ENCODE measurements around the gene P2RX4. TPM values are rescaled to one million over a fixed set of nuclear protein-coding genes. Genes with fewer than 3 reads are reported as not detected.

Gene P2RX4
- total RNA-seq, 1 experiment from 2014 or later = 8.1 TPM

GRCh38 chr12:121241156-121241970 is 31.4 kb downstream of the P2RX4 start:
- Mint-ChIP-seq H3K4me3 (ENCODE audit: unreplicated experiment) (no peak overlapping the region), H3K9me3 (ENCODE audit: unreplicated experiment) (no peaks in the 10 kb centered on the region)
- CTCF ChIA-PET = interaction anchor here (0.6 kb wide), 1 partner anchor 793 kb away, joined by 3 read pairs; no protein-coding TSS in a partner anchor

GRCh38 chr12:121245031-121245430 is 35.1 kb downstream of the P2RX4 start:
- Mint-ChIP-seq H3K4me3 (ENCODE audit: unreplicated experiment) (no peak overlapping the region), H3K4me1 (ENCODE audit: insufficient read depth, unreplicated experiment) (no peaks in the 10 kb centered on the region), H3K27ac (ENCODE audit: low read depth, unreplicated experiment) (no peak overlapping the region), H3K36me3 (ENCODE audit: insufficient read depth, unreplicated experiment) (peaks cover 44% of the 10 kb centered on the region), H3K9me3 (ENCODE audit: unreplicated experiment) (no peaks in the 10 kb centered on the region), H3K27me3 (ENCODE audit: insufficient read depth, unreplicated experiment) (no peaks in the 10 kb centered on the region)
- intact Hi-C loops (cut with micrococcal nuclease) = no loop called here
- no TSS peak for BruUV-seq (replicated peaks)
- DNase-seq (ENCODE audit: unreplicated experiment) = no peak
- TF ChIP-seq CTCF (IDR thresholded peaks at IDR 0.05; ENCODE audit: unreplicated experiment) = no peak
- POLR2A ChIA-PET = no interaction called here
- CTCF ChIA-PET = no interaction called here

More at GRCh38 chr12:121241156-121241970, 31.4 kb downstream of the P2RX4 start:
- Mint-ChIP-seq H3K4me1 (ENCODE audit: insufficient read depth, unreplicated experiment) (no peaks in the 10 kb centered on the region), H3K27ac (ENCODE audit: low read depth, unreplicated experiment) (no peak overlapping the region), H3K36me3 (ENCODE audit: insufficient read depth, unreplicated experiment) (peaks cover 42% of the 10 kb centered on the region), H3K27me3 (ENCODE audit: insufficient read depth, unreplicated experiment) (no peaks in the 10 kb centered on the region)
- no peak for TF ChIP-seq CTCF (IDR thresholded peaks at IDR 0.05; ENCODE audit: unreplicated experiment)
- intact Hi-C loops (cut with micrococcal nuclease) = no loop called here
- no TSS peak for BruUV-seq (replicated peaks)
- POLR2A ChIA-PET = no interaction called here
- DNase-seq (ENCODE audit: unreplicated experiment) = no peak

- intact Hi-C loops (cut with micrococcal nuclease) = no loop called here
- H3K4me1 Mint-ChIP-seq (ENCODE audit: insufficient read depth, unreplicated experiment) = peaks cover 5% of the 10 kb centered on the region
- BruUV-seq (replicated peaks) = no TSS peak
- no peaks in the 10 kb centered on the region for H3K9me3 Mint-ChIP-seq (ENCODE audit: unreplicated experiment)
- H3K4me3 Mint-ChIP-seq (ENCODE audit: unreplicated experiment) = no peak overlapping the region
- H3K27ac Mint-ChIP-seq (ENCODE audit: low read depth, unreplicated experiment) = no peak overlapping the region
- no peaks in the 10 kb centered on the region for H3K27me3 Mint-ChIP-seq (ENCODE audit: insufficient read depth, unreplicated experiment)
- H3K36me3 Mint-ChIP-seq (ENCODE audit: insufficient read depth, unreplicated experiment) = peaks cover 39% of the 10 kb centered on the region
- no peak for TF ChIP-seq CTCF (IDR thresholded peaks at IDR 0.05; ENCODE audit: unreplicated experiment)
- DNase-seq (ENCODE audit: unreplicated experiment) = no peak
- ChIA-PET CTCF (no interaction called here), POLR2A (no interaction called here)
Observed at GRCh38 chr12:121245951-121246350, 36.0 kb downstream of the P2RX4 start.

GRCh38 chr12:121246893-121247557 is 37.1 kb downstream of the P2RX4 start:
- peaks cover 5% of the 10 kb centered on the region for H3K4me1 Mint-ChIP-seq (ENCODE audit: insufficient read depth, unreplicated experiment)
- no peak for TF ChIP-seq CTCF (IDR thresholded peaks at IDR 0.05; ENCODE audit: unreplicated experiment)
- no peak for DNase-seq (ENCODE audit: unreplicated experiment)
- BruUV-seq (replicated peaks) = no TSS peak
- ChIA-PET POLR2A (no interaction called here), CTCF (no interaction called here)
- no peak overlapping the region for H3K27ac Mint-ChIP-seq (ENCODE audit: low read depth, unreplicated experiment)
- H3K4me3 Mint-ChIP-seq (ENCODE audit: unreplicated experiment) = no peak overlapping the region
- H3K9me3 Mint-ChIP-seq (ENCODE audit: unreplicated experiment) = no peaks in the 10 kb centered on the region
- intact Hi-C loops (cut with micrococcal nuclease) = no loop called here
- H3K27me3 Mint-ChIP-seq (ENCODE audit: insufficient read depth, unreplicated experiment) = no peaks in the 10 kb centered on the region
- H3K36me3 Mint-ChIP-seq (ENCODE audit: insufficient read depth, unreplicated experiment) = peaks cover 40% of the 10 kb centered on the region
